ELR (cell line): ENCODE data around the gene NTRK3.

Experiments
- DNase-seq: peaks from one replicate; pipeline ENCODE4 v3.0.0-alpha.2; 2015; ENCODE audit warnings: low read depth

The NTRK3 gene

GRCh38 chr15:87941606-87942005 lies 314.9 kb downstream of the NTRK3 start:
- DNase-seq: no peak

- DNase-seq: no peak
Observed at GRCh38 chr15:87940768-87941167, 315.8 kb downstream of the NTRK3 start.

- DNase-seq: no peak
Observed at GRCh38 chr15:87939848-87940457, 316.6 kb downstream of the NTRK3 start.

GRCh38 chr15:87938031-87938430 lies 318.5 kb downstream of the NTRK3 start:
- no peak for DNase-seq

- DNase-seq: no peak
Observed at GRCh38 chr15:87935583-87935982, 321.0 kb downstream of the NTRK3 start.

- no peak for DNase-seq
Observed at GRCh38 chr15:87931584-87931983, 325.0 kb downstream of the NTRK3 start.

- no peak for DNase-seq
Observed at GRCh38 chr15:87930457-87930856, 326.1 kb downstream of the NTRK3 start.

- DNase-seq: no peak
Observed at GRCh38 chr15:87929841-87930240, 326.7 kb downstream of the NTRK3 start.

GRCh38 chr15:87924433-87924832 lies 332.1 kb downstream of the NTRK3 start:
- no peak for DNase-seq

GRCh38 chr15:87919064-87919463 lies 337.5 kb downstream of the NTRK3 start:
- no peak for DNase-seq

- DNase-seq: no peak
Observed at GRCh38 chr15:87917480-87917879, 339.1 kb downstream of the NTRK3 start.

- peak; percentile 41 for DNase-seq
Observed at GRCh38 chr15:87916208-87916607, 340.3 kb downstream of the NTRK3 start.

- no peak for DNase-seq
Observed at GRCh38 chr15:87910301-87910700, 346.2 kb downstream of the NTRK3 start.

GRCh38 chr15:87907676-87908446 lies 348.7 kb downstream of the NTRK3 start:
- DNase-seq: no peak

- no peak for DNase-seq
Observed at GRCh38 chr15:87906444-87906843, 350.1 kb downstream of the NTRK3 start.

GRCh38 chr15:87902772-87903426 lies 353.6 kb downstream of the NTRK3 start:
- DNase-seq: no peak

- DNase-seq: no peak
Observed at GRCh38 chr15:87901926-87902690, 354.4 kb downstream of the NTRK3 start.

- no peak for DNase-seq
Observed at GRCh38 chr15:87901008-87901407, 355.5 kb downstream of the NTRK3 start.

GRCh38 chr15:87896936-87897335 lies 359.6 kb downstream of the NTRK3 start:
- no peak for DNase-seq

- no peak for DNase-seq
Observed at GRCh38 chr15:87887177-87887576, 369.4 kb downstream of the NTRK3 start.

GRCh38 chr15:87881026-87881425 lies 375.5 kb downstream of the NTRK3 start:
- no peak for DNase-seq

- no peak for DNase-seq
Observed at GRCh38 chr15:87877822-87878542, 378.6 kb downstream of the NTRK3 start.
